T-helper 2 cell (primary cell): Measurements from ENCODE around the gene OBSCN.
"Not testable (repeated sequence)": the region's sequence is repeated elsewhere in the genome, so short reads cannot be mapped to it uniquely, and the experiment has no call there.

ENCODE experiments used
- DNase-seq, 5 experiments: peaks; one replicate each; pipeline versions ENCODE4 v3.0.0 to v3.0.0-alpha.2; 2012 to 2022

Gene OBSCN

GRCh38 chr1:228226956-228227791, 19.3 kb downstream of the OBSCN start:
- no peak for DNase-seq

DNA sequence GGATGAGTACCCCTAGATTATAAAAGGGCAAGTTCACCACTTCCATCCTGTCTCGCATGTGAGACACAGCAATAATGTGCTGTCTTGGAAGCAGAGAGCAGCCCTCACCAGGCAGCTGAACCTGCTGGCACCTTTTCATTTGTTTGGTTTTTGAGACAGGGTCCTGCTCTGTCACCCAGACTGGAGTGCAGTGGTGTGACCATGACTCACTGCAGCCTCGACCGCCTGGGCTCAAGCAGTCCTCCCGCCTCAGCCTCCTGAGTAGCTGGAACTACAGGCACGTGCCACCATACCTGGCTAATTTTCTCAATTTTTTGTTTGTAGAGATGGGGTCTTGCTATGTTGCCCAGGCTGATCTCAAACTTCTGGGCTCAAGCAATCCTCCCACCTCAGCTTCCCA, 20.3 kb downstream of the OBSCN start:
- not testable (repeated sequence) for DNase-seq

GRCh38 chr1:228228601-228229074, 20.8 kb downstream of the OBSCN start:
- DNase-seq: no peak

GRCh38 chr1:228231189-228231588, 23.3 kb downstream of the OBSCN start:
- no peak for DNase-seq

- no peak for DNase-seq
Observed at GRCh38 chr1:228233136-228233535, 25.3 kb downstream of the OBSCN start.

GRCh38 chr1:228234921-228235320, 27.1 kb downstream of the OBSCN start:
- no peak for DNase-seq

GRCh38 chr1:228236744-228237143, 28.9 kb downstream of the OBSCN start:
- DNase-seq: no peak

- no peak for DNase-seq
Observed at GRCh38 chr1:228238007-228238406, 30.2 kb downstream of the OBSCN start.

DNA sequence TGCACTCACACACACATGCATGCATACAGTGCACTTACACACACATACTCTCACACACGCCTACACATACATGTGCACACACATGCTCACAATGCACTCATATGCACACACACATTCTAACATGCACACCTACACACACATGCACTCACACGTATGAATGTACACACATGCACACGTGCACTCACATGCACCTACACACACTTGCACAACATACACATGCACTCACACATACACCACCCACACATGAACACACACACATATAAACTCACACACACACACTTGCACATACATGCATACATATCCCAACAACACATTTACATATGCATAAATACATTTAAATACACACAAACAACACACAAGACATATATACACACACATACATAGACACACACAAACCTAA, 30.6 kb downstream of the OBSCN start:
- DNase-seq: no peak

GRCh38 chr1:228240411-228241240, 32.8 kb downstream of the OBSCN start:
- no peak for DNase-seq

DNA sequence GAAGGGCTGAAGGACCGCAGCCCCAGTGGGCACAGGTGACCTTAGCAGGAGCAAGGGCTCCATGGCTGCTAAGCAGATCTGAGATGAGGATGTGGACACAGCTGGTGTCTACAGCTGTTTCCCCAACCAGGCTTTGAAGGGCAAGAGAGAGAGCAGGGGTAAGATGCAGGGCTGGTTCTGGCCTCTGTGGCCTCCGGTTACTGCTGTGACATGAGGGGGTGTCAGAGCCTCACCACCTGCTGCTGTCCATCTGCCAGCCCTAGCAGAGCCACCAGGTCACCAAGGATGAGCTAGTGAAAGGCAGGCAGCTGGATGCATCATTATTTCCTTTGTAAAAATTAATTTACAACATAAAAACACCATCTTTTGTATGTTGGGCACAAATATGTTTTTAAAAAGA, 33.4 kb downstream of the OBSCN start:
- DNase-seq: no peak

DNA sequence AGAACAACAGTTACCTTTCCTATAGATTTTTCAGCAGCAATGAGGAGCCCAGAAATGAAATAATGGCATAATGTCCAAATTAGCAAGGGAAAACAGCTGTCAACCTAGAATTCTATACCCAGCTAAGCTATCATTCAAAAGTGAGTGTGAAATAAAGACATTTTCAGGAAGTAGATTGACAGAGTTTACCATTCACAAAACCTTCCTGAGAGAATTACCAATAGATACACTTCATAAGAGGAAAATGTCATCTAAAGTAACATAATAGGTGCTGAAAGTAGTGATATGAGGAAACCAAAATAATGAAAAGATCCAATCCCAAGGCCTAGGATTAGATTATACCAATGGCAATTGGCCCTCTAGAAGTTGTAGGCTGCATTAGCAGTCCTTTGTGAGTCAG, 34.6 kb downstream of the OBSCN start:
- no peak for DNase-seq

DNA sequence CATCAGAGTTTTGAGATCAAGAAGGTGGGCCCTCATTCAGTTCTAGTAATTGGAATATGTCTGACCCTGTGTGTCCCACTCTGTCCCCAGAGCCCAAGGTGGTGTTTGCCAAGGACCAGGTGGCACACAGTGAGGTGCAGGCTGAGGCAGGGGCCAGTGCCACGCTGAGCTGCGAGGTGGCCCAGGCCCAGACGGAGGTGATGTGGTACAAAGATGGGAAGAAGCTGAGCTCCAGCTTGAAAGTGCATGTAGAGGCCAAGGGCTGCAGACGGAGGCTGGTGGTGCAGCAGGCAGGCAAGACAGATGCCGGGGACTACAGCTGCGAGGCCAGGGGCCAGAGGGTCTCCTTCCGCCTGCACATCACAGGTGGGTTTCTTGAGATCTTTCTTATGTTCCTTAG, 35.2 kb downstream of the OBSCN start:
- no peak for DNase-seq

DNA sequence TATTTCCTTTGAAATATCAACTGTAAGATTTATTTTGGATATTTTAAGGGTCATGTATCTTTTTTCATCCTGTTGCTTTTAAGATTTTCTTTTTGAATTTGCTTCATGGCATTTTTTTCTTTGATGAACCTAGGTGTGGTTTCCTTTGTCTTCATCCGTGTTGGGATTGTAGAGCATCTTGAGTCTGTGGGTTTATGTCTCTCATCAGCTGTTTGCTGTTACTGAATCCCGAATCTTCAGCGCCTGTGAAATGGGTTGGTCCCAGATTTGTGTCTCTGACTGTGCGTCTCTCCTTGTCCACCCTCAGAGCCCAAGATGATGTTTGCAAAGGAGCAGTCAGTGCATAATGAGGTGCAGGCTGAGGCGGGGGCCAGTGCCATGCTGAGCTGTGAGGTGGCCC, 36.1 kb downstream of the OBSCN start:
- DNase-seq: not testable (repeated sequence)

GRCh38 chr1:228245111-228245510, 37.3 kb downstream of the OBSCN start:
- DNase-seq: no peak

DNA sequence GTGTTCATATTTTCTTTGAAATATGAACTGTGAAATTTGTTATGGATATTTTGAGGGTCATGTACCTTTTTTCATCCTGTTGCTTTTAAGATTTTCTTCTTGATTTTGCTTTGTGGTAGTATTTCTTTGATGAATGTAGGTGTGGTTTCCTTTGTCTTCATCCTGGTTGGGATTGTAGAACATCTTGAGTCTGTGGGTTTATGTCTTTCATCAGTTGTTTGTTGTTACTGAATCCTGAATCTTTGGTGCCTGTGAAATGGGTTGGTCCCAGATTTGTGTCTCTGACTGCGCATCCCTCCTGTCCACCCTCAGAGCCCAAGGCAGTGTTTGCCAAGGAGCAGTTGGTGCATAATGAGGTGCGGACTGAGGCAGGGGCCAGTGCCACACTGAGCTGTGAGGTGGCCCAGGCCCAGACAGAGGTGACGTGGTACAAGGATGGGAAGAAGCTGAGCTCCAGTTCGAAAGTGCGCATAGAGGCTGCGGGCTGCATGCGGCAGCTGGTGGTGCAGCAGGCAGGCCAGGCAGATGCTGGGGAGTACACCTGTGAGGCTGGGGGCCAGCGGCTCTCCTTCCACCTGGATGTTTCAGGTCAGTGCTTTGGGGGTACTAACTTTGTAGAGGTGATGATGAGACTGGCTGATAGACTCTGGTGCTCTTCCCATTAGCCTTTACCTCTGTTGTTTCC, 38.5 kb downstream of the OBSCN start:
- DNase-seq: no peak

- DNase-seq: no peak
Observed at GRCh38 chr1:228249513-228250305, 41.9 kb downstream of the OBSCN start.

- DNase-seq: not testable (repeated sequence)
Observed at GRCh38 chr1:228252476-228252875, 44.6 kb downstream of the OBSCN start.

DNA sequence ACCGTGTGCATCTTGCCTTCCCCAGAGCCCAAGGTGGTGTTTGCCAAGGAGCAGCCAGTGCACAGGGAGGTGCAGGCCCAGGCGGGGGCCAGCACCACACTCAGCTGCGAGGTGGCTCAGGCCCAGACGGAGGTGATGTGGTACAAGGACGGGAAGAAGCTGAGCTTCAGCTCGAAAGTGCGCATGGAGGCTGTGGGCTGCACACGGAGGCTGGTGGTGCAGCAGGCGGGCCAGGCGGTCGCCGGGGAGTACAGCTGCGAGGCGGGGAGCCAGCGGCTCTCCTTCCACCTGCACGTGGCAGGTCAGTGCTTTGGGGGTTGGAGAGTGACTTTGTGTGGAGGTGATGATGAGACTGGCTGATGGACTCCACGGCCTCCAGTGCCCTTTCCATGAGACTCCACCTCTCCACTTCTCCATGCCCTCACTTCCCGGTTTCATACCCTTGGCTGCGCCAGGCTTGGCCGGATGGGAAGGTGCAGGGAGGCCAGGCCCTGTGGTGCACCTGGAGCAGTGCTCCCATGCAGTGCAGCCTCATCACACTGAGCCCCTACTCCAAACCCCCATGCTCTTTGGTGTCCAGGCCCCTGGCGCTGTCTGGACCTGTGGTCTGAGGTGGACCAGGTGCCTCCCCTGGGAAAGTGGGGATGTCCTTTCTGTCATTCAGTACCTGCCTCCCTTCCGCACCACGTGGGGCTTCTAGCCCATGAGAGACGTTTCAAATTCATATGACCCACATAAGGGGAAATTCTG, 49.0 kb downstream of the OBSCN start:
- no peak for DNase-seq

- DNase-seq: no peak
Observed at GRCh38 chr1:228258486-228258885, 50.6 kb downstream of the OBSCN start.

GRCh38 chr1:228259368-228259894, 51.6 kb downstream of the OBSCN start:
- DNase-seq: no peak
